Measurements from ENCODE around the gene EEPD1.

- TF ChIP-seq CTCF (IDR thresholded peaks at IDR 0.05) (no peak), EP300 (IDR thresholded peaks at IDR 0.05) (no peak), POLR2AphosphoS5 (IDR thresholded peaks at IDR 0.05) (no peak), POLR2A (IDR thresholded peaks at IDR 0.05) (no peak)
These were observed 49.1 kb upstream of the EEPD1 start for GRCh38 chr7:36103837-36104561.
